GM21447 (cell line): ENCODE data around the gene SUSD3.

Experiments
- ATAC-seq: cut with Tn5 transposase; IDR thresholded peaks from one replicate; pipeline ENCODE4 v1.9.1; 2021; ENCODE audit not compliant: unreplicated experiment

SUSD3 gene

DNA sequence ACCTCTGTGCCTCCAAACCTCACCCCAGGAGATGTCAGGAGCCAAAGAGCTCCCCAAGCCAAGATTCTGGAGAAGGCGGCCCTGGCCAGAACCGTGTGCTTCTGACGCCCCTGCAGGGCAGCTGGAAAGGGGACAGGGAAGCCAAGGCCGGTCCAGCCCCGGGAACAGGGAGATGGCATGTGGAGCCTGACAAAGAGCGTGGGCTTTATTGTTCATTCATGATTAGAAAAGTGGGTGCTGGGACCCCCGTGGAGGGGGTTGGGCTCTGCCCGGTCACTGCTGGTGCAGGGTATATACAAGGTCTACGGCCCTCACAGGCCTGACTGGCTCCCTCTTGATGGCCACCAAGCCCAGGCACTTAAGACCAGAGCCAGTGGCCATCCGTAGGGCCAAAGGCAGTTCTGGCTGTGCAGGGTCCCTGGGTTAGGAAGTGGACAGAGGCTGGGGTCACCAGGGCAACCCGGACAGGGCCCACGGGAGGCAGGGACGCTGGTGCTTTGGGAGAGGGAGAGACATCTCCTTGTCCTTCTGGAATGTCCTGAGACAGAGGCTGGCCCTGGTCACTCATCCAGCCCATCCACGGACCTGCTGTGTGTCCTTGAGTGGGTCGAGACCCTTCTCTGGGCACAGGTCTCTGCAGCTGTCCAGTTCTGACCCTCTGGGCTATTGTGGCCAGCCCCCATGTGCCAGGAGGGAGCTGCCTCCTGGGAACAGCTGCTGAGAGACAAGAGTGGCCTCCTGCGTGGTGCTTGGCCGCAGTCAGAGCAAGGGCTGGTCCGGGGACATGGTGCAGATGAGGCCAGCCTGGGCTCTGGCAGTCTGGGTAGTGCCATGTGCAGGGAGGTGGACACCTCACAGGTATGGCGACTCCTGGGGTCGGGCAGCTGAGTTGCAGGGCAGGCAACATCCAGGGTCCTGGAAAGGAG is 63.1 kb downstream of the SUSD3 start:
- no peak for ATAC-seq

DNA sequence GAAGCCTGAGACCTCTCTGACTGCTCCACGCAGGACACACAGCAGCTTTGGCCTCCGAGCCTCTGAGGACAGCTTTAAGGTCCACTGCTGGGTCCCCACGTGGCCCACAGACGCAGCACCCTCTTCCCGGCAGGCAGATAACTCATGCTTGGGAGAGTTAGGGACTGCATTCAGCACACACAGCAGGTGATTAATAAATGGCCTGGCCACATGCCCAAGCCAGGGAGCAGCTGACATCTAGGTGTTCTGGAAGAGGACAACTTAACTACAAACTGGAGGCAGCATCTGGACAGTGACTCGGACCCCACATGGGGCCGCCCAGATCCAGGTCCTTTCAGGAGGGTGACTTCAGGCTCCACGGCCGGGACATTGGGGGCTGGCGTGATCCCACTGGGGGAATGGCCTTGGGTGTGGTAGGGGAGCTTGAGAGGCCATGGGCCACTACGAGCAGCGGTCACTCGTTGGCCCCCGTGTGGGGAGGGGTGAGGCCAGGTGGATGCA is 64.3 kb downstream of the SUSD3 start:
- no peak for ATAC-seq

DNA sequence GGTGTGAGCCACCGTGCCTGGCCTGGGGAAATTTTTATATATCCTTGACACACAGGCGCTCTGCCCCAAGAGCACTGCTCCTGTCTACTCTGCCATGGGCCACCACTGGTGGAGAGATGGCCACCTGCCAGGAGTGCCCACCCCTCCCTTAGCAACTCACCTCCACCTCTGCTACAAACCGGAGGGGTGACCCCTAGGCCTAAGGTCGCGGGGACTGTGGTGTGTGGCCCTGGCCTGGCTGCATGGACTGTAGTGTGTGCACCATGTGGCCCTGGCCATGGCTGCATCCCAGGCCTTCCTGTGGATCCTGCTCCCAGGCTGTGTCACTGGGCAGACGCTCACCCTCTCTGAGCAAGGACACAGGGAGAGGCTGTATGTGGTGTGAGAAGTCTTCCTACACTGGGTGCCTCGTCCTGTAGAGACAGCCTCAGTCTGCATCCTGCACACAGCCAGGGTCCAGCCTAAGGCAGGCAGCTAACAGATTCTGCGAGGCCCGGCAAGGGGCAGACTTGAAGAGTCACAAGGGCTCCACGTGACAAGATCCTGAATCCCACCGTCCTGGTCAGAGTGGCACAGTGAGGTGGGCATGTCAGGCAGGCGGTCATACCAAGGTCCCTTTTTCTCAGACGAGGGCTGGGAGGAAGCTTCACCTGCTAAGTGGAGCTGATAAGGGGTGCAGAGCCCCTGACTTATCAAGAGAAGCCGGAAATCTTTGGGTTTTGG is 65.2 kb downstream of the SUSD3 start:
- ATAC-seq = no peak

DNA sequence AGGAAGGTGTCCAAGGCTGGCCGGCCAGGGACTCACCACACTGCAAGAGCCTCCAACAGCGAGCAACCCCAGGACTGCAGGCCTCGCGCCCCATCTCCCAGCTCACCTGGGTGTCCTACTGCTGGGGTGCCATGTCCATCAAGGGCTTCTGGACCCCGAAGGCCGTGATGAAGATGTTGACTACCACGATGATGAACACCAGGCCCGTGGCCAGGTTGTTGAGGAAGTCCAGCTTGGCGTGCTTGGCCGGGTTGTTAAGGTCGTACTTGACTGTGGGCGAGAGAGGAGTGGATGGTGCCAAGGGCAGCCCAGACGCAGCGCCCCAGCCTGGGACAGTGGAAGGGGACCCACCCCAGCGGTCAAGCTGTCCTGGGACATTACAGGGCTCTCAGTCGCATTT is 66.3 kb downstream of the SUSD3 start:
- no peak for ATAC-seq

DNA sequence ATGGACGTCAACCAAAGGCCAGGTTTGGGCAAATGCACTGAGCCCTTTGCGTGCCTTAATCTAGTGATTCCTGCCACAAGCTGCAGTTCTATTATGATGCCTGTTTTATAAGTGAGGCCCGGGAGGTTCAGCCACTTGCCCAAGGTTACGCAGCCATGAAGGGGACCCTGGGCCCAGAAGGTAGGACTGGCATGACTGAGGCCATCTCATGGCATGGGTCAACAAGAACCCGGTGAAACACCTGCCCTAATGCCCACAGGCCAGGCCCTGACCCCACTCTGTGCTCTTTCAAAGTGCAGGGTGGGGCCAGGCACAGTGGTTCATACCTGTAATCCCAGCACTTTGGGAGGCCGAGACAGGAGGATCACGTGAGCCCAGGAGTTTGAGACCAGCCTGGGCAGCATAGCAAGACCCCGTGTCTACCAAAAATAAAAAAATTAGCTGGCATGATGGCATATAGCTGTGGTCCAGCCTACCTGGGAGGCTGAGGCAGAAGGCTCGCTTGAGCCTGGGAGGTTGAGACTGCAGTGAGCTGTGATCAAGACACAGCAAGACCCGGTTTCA is 66.9 kb downstream of the SUSD3 start:
- ATAC-seq = no peak

DNA sequence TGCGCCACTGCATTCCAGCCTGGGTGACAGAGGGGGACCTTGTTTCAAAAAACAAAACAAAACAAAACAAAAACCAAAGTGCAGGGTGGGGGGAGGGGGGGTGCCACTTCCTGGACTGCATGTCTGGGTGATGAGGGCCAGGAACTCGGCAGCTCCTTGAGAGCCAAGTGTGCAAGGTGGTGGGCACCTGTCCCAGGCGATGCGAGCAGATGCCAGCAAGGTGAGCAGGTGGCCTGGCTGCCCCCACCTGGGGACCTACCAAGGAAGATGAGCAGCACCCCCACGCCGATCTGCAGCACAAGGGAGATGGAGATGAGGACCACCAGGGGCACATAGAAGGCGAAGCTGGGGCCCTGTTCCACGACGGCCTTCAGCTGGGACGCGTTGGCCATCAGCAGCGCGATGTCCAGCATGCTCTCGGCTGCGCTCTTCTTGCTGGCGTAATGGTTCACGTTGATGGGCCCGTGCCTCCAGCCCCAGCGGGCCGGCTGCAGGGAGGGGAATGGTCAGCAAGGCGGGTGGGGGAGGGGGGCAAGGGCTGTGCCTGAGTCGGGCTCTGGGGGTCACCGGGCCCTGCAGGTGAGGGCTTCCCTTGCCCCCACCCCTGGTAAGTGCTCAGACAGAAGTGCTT is 67.8 kb downstream of the SUSD3 start:
- no peak for ATAC-seq

DNA sequence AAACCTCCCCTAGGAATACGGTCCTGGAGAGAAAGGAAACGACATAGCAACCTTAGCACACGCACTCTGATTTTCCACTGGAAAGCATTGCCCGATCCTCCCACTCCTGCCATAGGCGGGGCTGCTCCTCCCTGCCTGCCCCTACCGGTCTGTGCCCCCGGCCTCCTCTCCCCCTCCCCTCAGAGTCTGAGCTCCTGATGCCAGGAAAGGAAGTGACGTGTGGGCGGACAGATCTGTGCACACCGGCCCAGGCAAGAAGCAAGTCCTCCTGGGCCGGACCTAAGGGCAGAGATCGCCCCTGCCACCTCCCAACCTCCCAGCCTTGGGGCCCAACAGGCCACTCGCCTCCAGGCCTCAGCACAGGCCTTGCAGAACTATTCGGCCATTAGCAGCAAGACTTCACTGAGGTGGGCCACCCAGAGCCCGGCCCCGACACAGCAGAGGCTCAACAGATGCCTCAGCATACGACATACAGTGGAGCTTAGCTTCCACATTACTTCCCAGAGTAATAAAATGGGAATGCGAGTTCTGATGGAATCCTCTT is 68.4 kb downstream of the SUSD3 start:
- ATAC-seq = no peak

DNA sequence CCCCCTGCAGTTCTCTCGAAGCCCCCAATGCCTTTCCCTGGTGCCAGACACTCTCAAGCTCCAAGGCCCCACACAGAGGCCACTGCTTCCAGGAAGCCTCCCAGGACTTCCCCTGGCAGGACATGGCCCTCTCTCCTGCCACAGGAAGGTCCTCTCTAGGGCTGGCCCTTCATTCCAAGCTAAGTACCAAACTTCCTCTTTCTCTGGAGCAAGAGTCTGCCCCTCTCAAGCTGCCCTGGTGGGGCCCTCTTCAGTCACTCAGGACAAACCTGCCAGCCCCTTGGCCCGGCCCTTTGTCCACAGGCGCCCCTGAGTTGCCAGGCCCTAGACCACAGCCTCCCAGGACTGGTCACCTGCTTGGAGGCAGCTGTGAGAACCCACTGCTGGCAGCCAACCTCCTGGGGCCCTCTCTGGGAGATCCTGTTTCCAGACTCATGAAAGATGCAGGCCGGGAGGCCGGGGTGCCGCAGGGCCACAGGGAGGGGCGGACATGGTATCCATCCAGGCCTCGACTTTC is 69.0 kb downstream of the SUSD3 start:
- ATAC-seq = no peak

DNA sequence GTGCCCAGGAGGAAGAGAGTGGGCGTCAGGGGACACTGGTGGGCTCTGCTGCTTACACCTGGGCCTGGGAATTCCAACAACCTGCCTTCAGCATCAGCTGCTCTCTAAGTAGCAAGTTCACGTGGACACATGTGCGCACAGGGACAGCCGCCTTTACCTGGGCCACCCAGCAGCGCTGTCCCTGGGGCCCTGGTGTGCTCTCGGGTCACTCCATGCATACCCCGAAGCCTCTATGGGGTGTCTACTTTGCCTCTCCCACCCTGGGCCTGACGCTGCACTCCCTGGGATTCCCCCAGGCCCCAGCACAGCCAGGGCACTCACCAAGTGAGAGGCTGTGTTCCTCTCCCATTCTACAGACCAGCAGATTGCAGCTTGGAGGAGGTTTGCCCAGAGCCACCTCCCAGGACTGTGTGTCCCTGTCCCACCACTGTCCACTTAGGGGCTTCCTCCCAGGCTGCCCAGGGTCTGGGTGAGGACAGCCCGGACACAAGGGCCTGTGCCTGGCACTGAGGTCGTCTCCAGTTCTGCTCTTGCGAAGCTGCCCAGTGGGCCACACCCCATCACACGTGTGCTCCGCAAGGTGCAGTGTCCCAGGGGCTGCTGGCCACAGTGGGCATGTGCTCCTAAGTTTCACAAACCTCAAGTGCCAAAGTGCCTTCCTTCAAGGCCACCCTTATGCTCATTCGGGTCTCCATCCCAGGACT is 69.7 kb downstream of the SUSD3 start:
- ATAC-seq = no peak

DNA sequence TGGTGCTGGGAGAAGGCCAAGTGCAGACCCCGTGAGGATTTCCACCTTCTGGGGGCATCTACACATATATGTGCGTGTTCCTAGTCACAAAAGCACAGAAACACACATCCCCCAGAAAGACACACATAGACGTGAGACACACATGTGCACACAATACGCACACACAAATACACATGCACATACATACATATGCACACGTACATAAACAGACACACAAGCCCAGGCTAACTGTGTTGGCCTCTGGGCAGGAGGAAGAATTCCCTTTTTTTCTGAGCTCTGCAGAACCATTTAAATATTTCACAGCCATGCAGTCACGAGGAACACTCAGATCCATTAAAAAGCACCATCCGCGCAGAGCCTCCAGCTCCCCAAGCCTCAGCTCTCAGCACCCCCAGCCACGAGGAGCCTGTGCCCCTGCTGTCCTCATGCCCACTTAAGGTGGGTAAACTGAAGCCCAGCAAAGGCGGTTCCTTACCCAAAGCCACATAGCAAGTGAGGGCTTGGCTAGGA is 70.3 kb downstream of the SUSD3 start:
- no peak for ATAC-seq

DNA sequence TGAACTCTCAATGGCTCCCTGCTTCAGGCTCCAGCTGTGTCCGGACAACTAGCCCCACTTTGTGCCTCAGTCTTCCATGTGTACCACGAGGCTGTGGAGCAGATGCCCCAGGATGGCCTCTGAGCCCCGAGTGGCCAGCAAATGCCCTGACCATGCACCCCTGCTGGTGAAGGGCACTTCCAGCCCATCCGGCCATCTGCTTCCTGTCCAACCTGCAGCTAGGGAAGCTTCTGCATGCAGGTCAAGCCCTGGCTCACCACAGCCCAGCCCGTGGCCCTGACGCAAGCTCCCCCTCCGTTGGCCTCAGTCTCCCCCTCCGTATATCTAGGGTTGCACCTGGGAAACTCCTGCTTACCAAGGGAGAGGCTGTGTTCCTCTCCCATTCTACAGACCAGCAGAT is 70.8 kb downstream of the SUSD3 start:
- ATAC-seq = no peak

DNA sequence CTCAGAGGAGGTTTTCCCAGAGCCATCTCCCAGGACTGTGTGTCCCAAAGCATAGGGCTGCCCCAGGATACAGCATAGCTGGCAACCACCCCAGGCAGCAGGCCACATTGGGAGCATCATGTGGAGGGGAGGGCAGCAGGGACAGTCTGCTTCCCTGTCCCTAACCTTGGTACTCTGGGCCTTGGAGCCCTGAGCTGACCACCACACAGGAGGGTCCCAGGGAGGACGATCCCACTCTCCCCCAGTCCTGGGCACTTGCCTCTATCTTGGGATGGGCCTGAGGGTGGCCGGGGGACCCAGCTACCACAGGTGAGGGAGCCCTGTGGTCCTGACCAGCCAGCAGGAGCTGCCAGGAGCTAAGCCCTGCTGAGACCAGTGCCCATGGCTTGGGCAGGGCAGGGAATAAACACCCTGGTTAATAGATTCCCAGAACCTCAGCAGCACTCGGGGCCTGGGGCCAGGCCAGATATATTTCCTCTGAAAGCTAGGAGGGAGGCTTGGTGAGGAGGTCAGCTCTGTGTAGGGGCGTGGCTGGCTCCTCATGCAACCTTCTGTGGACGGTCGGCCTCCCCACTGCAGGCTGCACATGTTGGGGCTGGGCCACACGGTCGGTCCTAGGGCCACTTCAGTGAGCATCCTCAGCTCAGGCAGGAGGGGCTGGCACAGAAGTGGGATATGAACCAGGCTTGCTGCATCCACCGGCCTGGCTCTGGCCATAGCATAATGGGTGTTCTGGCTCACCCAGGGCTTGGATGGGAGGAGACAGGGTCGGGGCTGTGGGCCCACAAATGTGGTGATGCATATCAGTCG is 71.4 kb downstream of the SUSD3 start:
- ATAC-seq = no peak

DNA sequence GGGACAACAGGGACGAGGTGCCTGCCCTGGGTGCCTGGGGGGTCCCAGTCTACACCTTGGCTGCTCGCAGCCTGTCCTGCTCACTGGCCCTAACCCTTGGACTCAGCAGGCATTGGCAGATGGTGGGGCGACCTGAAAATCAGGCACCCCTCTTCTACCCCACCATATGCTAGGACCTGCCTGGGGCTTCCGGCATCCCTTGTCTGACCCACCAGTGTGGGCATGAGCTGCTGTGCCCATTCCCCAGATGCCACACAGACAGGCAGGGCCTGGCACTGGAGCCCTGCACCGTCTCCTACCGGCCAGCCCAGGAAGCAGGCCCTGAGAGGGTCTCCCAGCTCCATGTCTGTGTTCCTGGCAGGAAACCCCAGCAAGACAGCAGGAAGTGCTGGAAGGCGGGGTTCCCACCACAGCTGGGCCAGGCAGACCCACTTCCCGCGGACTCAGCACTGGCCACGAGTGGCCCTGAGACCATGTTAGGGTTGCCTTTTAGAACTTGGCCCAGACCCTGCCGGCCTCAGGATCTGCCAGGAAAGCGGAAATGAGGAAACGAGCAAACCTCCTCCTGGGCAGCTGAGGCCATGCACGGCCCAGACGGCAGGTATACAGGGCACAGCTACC is 72.5 kb downstream of the SUSD3 start:
- no peak for ATAC-seq

DNA sequence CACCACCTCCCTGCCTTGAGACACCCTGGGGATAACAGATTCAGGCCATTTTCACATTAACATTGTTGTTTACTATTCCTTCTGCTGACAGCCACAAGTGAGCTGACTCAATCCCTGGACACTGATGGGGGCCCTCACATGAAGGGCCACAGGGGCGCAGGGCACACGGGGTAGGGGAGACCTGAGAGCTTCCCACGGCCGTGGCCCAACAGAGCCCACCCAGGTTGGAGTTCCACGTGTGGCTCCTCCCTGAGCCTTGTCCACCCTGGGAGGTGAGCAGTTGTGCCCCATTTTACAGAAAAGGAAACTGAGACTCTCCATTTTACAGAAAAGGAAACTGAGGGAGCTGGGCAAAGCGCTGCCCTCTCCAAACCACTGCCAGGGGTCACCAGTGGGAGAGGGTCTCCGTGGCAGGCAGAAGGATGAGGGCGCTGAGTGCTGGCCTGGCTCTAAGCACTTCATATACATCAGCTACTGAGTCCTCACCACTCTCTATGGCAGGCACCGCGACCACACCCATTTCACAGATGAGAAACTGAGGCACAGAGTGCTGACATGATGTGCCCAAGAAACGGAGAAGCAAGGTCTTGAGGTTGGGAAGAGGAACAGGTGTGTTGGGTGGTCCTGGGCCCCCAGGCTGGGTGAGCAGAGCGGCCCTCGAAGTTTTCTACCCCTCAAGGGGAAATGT is 73.2 kb downstream of the SUSD3 start:
- no peak for ATAC-seq

DNA sequence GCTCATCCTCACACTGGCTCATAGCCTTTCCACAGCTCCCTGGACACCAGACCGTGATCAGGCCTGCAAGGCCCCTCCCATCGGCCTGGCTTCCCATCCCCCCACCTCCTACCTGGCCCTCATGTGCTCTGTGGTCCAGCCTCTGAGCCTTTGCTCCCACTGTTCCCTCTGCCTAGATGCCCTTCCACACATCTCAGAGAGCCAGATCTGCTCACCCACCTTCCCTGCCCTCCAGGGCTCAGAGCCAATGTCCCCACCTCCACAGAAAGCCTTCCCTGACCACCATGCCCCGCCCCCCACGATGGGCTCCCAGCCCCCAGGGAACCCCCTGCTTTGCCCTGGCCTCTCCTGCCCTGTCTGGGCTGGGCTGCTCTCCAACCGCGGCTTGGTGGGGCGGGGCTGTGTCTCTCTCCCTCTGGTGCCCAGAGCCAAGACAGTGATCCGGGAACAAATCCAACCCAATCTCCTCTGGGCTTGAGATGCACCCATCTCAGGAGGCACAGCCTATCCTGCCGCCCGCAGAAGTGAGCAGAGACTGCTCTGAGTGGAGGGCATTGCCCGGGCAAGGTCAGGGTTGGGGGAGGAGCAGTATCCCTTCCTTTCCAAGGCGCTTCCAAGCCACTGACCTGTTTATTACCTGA is 73.9 kb downstream of the SUSD3 start:
- no peak for ATAC-seq

DNA sequence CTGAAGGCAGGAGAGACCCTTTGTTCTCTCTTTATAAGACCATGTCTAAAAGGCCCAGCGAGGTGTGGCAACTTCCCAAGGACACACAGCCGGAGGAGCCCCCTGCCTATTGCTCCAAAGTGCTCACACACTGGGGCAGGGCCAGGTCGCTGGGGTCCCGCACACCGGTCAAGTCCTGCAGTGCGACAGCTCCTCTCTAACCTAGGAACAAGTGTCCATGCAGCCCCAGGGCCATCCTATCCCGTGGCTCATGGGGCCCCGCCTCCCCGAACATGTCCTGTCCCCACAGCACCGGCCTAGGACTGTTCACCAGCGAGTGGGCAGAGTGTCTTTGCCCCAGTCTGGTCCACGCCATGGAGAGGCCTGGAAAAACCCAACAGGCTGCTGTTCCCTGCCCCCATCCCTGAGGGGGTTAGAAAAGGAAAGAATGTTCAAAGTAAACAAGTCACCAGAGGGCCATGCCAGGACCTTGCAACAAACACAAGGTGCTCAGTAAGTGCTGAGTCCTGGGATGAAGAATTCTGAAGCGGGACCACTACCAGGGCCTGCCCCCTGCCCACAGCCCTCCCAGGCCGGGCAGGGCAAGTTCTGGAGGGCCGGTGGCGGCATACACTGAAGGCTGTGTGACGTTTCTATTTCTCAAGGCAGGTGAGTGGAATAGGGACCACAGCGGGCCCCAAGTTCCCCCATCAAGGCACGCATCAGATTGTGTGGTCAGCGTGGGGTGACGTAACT is 74.6 kb downstream of the SUSD3 start:
- ATAC-seq = no peak

DNA sequence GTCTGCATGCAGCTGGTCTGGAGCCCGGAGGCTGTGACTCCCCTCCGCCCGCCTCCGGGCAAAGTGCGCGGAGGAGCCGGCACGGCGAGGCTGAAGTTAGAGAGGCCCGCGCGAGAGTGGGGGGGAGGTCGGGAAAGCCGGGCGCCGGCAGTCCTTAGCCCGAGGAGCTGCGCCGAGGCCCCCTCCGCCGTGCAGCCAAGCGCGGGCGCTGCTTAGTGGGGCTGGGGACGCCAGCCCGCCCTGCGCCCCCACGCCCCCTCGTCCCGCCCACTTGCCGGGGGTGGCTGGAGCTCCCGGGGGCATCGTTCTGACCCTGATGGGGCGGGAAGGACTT is 75.1 kb downstream of the SUSD3 start:
- ATAC-seq = peak; percentile 38
